ENCODE data around the gene DFFB. TPM values are rescaled to one million over a fixed set of nuclear protein-coding genes. Genes with fewer than 3 reads are reported as not detected.

DFFB gene
- 10 to 100 TPM in 1 of 2 experiments, 1 to 10 TPM in 1; 9.1 to 10.7 TPM for total RNA-seq

DNA sequence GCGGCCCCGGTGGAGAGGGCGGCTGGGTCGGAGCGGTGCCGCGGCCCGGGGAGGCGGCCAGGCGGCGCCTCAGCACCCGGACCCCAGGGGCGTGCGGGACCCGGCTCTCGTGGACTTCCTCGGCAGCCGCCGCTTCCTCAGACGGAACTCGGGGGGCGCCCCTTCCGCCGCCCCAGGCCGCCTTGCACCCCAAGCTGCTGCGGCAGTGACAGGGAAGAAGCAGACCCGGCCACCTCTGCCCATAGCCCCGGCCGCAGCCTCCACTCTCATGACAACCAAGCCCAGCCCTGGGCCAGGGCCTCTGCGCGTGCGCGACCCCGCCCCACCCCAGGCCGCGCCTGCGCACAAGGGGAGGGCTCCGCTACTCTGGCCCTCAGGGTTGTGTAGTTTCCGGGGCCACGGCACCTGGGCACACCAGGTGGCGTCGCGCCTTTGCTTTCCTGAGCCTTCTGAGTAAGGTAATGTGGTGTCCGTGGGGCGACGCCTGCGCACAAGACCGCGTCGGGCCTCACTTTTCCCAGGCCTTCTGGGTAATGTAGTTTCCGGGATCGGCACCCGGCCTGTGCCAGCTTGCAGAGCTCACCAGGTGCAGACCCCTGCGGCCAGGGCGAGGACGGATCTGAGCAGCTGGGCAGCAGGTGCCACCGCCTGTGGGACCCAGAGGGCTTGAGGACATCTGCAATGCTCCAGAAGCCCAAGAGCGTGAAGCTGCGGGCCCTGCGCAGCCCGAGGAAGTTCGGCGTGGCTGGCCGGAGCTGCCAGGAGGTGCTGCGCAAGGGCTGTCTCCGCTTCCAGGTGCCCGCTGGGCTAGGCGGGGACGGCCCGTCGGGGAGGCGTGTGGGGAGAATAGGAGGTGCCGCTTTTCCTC is at the start of gene DFFB, which contains the start of gene CEP104:
Gene DFFB, plus strand, starts transcription at position 554 of the 868 bp plus-strand sequence. Its CDS starts 128 bp downstream, at position 682.
Gene CEP104, minus strand, starts transcription at position 289 of the 868 bp plus-strand sequence. CDS start 4,804 bp downstream, outside the sequence.

GRCh38 chr1:3900150-3900968 is 43.1 kb downstream of the DFFB start, which contains the start of gene C1orf174:
C1orf174 (minus strand) TSS chr1:3900272; CDS start chr1:3900186, 86 bp downstream.

Other genes with a start within 250 kb of the DFFB start
- 10 to 100 TPM; 30.2 to 30.8 TPM for gene MEGF6, start 246.0 kb upstream of the DFFB start, total RNA-seq
- gene TPRG1L, start 232.5 kb upstream of the DFFB start, total RNA-seq: 10 to 100 TPM; 14.3 to 16.1 TPM
- gene WRAP73, start 207.4 kb upstream of the DFFB start, total RNA-seq: 10 to 100 TPM; 34.2 to 34.8 TPM
- 1 to 10 TPM; 2.9 to 3.2 TPM for gene TP73, start 205.0 kb upstream of the DFFB start, total RNA-seq
- gene CCDC27, start 105.0 kb upstream of the DFFB start, total RNA-seq: not detected
- under 1 TPM; 0.43 to 0.89 TPM for gene SMIM1, start 84.7 kb upstream of the DFFB start, total RNA-seq
- 10 to 100 TPM; 38.7 to 39.2 TPM for gene LRRC47, start 61.0 kb upstream of the DFFB start, total RNA-seq
- 10 to 100 TPM; 46.8 to 51.0 TPM for gene CEP104, start 265 bp upstream of the DFFB start, total RNA-seq
- 10 to 100 TPM; 23.7 to 25.3 TPM for gene C1orf174, start 42.8 kb downstream of the DFFB start, total RNA-seq

All from activated naive CD4-positive, alpha-beta T cell treated with anti-CD3 and anti-CD28 coated beads, Interleukin-2, amount 10 ng/mL, durations not matched to agents 5 hours and 36 hours (primary cell).